GM12875 (cell line): ENCODE results near the gene DAB2IP.

Experiments used
- H3K4me3 ChIP-seq: one replicate; pipeline ENCODE4 v1.5.1; 2011; ENCODE audit warnings: low read depth, low read length, control low read depth
- CTCF ChIP-seq: IDR thresholded peaks from 2 replicates; pipeline ENCODE4 v1.5.1; 2011; ENCODE audit warnings: low read depth, mild to moderate bottlenecking, control low read depth, inconsistent platforms, low read length, moderate library complexity, borderline replicate concordance; ENCODE audit not compliant: insufficient read depth

DAB2IP gene

GRCh38 chr9:121779381-121780117 lies 128.1 kb downstream of the DAB2IP start:
- H3K4me3 ChIP-seq = no peak overlapping the region
- no peak for TF ChIP-seq CTCF

GRCh38 chr9:121780177-121781040 lies 129.0 kb downstream of the DAB2IP start:
- H3K4me3 ChIP-seq = no peak overlapping the region
- TF ChIP-seq CTCF = no peak

GRCh38 chr9:121781145-121781548 lies 129.7 kb downstream of the DAB2IP start:
- no peak overlapping the region for H3K4me3 ChIP-seq
- TF ChIP-seq CTCF = no peak

GRCh38 chr9:121781701-121782464 lies 130.4 kb downstream of the DAB2IP start:
- no peak for TF ChIP-seq CTCF
- H3K4me3 ChIP-seq = no peak overlapping the region

GRCh38 chr9:121782514-121783110 lies 131.2 kb downstream of the DAB2IP start:
- no peak for TF ChIP-seq CTCF

GRCh38 chr9:121783111-121783510 lies 131.7 kb downstream of the DAB2IP start:
- H3K4me3 ChIP-seq = no peak overlapping the region
- no peak for TF ChIP-seq CTCF

More at GRCh38 chr9:121782514-121783110, 131.2 kb downstream of the DAB2IP start:
- no peak overlapping the region for H3K4me3 ChIP-seq
